COLO668 (cell line): ENCODE measurements around the gene NCOA3.
"Not testable (repeated sequence)": the region's sequence is repeated elsewhere in the genome, so short reads cannot be mapped to it uniquely, and the experiment has no call there.

ENCODE experiments used
- DNase-seq: peaks from one replicate; lab custom pipeline; 2025; ENCODE audit not compliant: unreplicated experiment; lab: John Stamatoyannopoulos, UW

Gene NCOA3

GRCh38 chr20:47468290-47469050 lies 33.2 kb upstream of the NCOA3 start:
- DNase-seq = no peak

GRCh38 chr20:47475419-47476044 lies 26.2 kb upstream of the NCOA3 start:
- no peak for DNase-seq

GRCh38 chr20:47476452-47476851 lies 25.2 kb upstream of the NCOA3 start:
- DNase-seq = no peak

- no peak for DNase-seq
These were observed 22.6 kb upstream of the NCOA3 start for GRCh38 chr20:47479093-47479492.

- no peak for DNase-seq
These were observed 22.2 kb upstream of the NCOA3 start for GRCh38 chr20:47479506-47479905.

GRCh38 chr20:47480239-47480638 lies 21.4 kb upstream of the NCOA3 start:
- no peak for DNase-seq

GRCh38 chr20:47480705-47481104 lies 21.0 kb upstream of the NCOA3 start:
- no peak for DNase-seq

GRCh38 chr20:47481330-47482216 lies 20.1 kb upstream of the NCOA3 start:
- no peak for DNase-seq

GRCh38 chr20:47482705-47483104 lies 19.0 kb upstream of the NCOA3 start:
- no peak for DNase-seq

- no peak for DNase-seq
These were observed 17.4 kb upstream of the NCOA3 start for GRCh38 chr20:47484303-47484702.

- no peak for DNase-seq
These were observed 14.3 kb upstream of the NCOA3 start for GRCh38 chr20:47487175-47487917.

GRCh38 chr20:47489448-47489872 lies 12.2 kb upstream of the NCOA3 start:
- DNase-seq = no peak

- DNase-seq = no peak
These were observed 10.9 kb upstream of the NCOA3 start for GRCh38 chr20:47490795-47491194.

GRCh38 chr20:47492284-47492683 lies 9.4 kb upstream of the NCOA3 start:
- DNase-seq = no peak

GRCh38 chr20:47493175-47493962 lies 8.3 kb upstream of the NCOA3 start:
- peak; percentile 30 for DNase-seq

- no peak for DNase-seq
These were observed 7.8 kb upstream of the NCOA3 start for GRCh38 chr20:47493963-47494293.

- not testable (repeated sequence) for DNase-seq
These were observed 7.1 kb upstream of the NCOA3 start for GRCh38 chr20:47494606-47495005.

- no peak for DNase-seq
These were observed 5.6 kb upstream of the NCOA3 start for GRCh38 chr20:47496118-47496517.

GRCh38 chr20:47498606-47499005 lies 3.1 kb upstream of the NCOA3 start:
- no peak for DNase-seq

- DNase-seq = no peak
These were observed 2.6 kb upstream of the NCOA3 start for GRCh38 chr20:47499053-47499452.
